Medulla oblongata (tissue), 1 donor: ENCODE data around the gene TAF10.

Source experiments
- DNase-seq: peaks from one replicate; pipeline ENCODE4 v3.0.0-alpha.2; 2015; ENCODE audit errors: extremely low spot score

TAF10 gene

GRCh38 chr11:6608726-6609501 is 3.1 kb downstream of the TAF10 start:
- DNase-seq: no peak

GRCh38 chr11:6608011-6608410 is 4.0 kb downstream of the TAF10 start:
- DNase-seq: no peak

GRCh38 chr11:6607190-6607795 is 4.7 kb downstream of the TAF10 start:
- no peak for DNase-seq

DNA sequence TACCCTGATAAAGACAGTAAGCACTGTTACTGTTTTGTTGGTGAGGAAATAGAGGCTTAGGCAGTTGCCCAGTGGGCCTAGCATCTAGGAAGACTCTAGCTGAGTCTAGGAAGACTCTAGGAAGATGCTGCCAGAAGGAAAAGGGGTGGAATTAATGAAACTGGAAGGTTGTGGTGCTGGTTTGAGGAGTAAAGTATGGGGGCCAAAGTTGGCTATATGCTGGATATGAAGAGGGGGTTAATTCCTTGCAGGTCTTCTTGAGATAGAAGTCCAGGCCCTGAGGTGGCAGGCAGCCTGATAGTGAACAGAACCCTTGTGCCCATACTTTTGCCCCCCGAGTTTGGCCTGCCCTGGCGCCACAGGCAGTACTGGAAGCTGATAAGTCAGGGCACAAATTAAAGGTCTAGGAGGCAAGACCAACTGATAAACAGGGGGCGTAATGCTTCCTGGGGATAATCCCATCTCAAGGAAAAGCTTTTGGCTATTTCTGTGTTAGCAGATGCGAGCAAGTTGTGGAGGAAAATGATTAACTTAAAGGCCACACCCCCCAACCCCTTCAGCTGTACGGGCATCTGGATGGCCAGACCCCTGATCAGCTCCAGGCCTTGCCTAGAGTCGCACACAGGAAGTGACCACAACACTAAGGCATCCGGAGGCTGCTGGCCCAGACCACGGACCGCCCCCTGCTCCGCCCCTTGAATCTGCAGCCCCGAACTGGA is 5.4 kb downstream of the TAF10 start:
- peak; percentile 90 for DNase-seq

DNA sequence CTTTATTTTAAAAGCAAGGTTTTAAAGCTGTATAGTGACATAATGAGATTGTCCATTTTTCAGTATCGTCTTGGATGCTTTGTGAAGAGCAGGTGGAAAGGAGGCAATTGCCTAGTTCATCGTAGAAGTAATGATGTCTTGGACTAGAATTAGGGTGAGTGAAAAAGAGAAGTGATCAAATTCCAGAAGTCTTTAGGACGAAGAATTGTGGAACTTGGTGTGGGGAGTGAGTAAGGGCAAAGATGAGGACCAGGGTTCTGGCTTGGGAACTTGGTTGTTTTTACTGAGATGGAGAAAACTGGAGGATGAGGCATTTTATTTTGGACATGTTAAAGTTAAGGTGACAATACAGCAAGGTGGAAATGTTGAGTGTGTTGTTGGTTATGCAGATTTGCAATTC is 7.2 kb downstream of the TAF10 start:
- DNase-seq: no peak

DNA sequence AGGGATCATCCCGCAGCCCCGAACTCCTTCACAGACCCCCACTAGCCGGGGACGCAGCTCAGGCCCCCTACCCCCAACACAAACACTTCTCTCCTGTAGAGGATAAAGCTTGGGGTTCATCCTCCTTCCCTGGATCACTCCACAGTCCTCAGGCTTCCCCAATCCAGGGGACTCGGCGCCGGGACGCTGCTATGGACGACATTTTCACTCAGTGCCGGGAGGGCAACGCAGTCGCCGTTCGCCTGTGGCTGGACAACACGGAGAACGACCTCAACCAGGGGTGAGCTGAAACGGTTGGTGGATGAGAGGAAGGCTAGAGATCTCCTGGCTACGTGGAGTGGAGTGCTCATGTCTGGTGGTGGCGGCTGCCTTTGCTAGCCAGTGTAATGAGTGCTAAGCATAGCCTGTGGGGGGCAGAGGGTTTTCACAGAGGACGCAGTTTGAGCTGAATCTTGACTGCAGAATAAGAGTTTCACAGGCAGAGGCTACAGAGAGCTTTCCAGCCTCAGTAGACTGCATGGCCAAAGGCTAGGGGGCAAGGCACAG is 7.9 kb downstream of the TAF10 start:
- DNase-seq: peak; percentile 83

DNA sequence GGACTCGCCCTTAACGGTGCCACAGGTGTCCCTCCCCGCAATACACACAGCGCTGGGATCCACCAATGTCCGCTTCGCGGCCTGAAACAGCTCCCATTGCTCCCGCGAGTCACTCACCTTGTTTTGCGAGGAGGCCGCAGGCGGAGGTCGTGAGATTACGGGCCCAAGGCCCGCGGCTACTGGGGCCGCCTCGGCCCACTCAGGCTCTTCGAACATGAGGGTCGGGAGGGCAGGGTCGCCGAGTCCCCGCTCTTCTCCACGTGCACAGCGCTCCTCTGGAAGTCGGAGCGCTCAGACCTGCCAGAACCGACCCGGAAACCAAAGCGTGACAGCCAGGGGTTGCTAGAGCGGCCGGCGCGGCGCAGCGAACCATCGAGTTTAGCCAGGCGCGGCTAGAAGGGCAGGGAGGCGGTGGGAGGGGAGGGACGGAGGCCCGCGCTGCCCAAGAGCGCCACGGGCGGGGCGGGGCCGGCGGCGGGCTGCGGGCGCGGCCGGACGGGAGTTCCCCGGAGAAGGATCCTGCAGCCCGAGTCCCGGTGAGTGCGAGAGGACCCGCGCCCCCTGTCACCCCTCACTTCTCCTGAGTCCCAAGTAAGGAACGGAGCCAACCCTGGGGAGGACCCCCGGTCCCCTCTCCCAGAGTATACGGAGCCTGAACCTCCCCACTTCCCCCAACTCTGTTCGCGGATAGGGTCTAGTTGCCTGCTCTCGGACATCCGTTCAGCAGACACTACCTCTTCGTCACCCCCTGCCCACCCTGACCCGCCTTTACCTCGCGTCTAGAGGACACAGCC is 8.5 kb downstream of the TAF10 start, which contains the start of the genes ILK and RRP8:
TSS of gene ILK (plus strand) at position 488 of the 794 bp plus-strand sequence. CDS start 498 bp downstream, outside the sequence.
TSS of gene RRP8 (minus strand) at position 330 of the 794 bp plus-strand sequence. CDS start at position 216, 114 bp downstream.
- DNase-seq: peak; percentile 91

GRCh38 chr11:6602096-6602940 is 9.7 kb downstream of the TAF10 start:
- DNase-seq: no peak

- no peak for DNase-seq
Observed at GRCh38 chr11:6601041-6601461, 11.0 kb downstream of the TAF10 start.

DNA sequence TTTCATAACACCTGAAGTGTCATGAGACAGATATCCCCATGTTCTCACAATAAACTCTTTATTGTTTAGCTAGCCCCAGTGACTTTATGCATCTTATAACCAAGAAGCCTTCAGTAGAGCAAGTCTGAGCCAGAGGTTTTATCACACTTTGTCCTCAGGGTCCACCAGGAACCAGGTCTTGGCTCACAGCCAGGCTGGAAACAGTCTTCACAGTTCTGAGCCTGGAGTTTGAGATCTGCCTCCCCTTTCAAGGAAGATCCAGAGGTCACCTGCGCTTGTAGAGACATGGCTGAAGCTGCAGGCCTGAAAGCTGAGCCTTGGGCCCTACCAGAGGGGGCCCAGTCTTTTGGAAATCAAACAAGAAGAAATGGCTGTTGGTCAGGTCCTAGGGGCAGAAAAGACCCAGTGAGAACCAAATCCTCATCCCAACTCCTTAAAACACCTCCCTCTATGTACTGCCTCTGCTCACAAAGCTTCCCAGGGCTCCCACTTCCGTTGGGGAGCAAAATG is 12.1 kb downstream of the TAF10 start:
- no peak for DNase-seq

DNA sequence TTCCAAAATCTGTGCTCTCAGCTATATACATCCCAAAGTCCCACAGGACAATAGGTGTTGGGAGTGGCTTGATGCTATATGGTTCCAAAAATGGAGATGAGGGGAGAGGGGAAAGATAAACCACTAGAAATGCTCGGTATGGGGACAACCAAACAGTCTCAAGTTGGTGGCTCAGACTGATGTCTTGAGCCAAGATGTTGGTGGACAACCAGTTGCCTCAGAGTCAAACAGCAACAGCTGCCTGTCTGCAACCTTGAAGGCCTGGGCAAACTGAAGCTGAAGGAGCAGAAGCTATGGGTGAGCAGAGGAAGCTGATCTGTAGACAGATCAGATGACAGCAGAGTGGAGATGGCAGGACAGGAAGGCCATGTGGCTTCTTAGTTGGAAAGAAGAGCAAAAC is 12.6 kb downstream of the TAF10 start:
- DNase-seq: no peak

DNA sequence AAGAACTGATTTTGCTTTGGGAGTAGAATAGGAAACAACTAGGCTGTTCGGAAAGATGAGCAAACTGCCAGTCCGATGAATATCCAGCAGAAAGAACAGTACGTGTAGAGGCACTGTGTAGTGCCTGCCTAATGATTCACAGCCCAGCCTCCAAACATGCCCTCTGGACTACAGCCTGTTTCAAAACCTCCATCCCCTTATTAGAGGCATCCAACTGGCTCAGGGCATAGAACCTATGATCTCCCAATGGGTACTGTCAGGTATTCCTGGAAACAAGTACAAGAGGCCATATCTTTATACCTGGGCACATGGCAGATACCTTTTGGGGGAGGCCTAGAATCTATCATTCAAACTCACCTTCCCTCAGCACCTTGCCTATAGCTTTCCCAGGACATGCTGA is 13.5 kb downstream of the TAF10 start:
- DNase-seq: no peak

GRCh38 chr11:6596239-6596877 is 15.7 kb downstream of the TAF10 start:
- peak; percentile 67 for DNase-seq

GRCh38 chr11:6594142-6594768 is 17.8 kb downstream of the TAF10 start:
- no peak for DNase-seq

DNA sequence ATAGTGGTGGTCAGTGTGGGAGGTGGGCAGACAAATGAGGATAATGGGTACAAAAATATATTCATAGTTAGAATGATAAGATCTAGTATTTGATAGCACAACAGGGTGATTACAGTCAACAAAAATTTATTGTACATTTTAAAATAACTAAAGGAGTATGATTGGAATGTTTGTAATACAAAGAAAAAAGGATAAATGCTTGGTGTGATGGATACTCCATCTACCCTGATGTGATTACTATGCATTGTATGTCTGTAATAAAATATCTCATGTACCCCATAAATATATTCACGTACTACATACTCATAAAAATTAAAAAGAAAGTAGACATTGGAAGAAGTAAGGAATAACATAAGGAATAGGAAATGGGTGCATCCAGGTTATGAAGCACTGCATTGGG is 24.0 kb downstream of the TAF10 start:
- no peak for DNase-seq

DNA sequence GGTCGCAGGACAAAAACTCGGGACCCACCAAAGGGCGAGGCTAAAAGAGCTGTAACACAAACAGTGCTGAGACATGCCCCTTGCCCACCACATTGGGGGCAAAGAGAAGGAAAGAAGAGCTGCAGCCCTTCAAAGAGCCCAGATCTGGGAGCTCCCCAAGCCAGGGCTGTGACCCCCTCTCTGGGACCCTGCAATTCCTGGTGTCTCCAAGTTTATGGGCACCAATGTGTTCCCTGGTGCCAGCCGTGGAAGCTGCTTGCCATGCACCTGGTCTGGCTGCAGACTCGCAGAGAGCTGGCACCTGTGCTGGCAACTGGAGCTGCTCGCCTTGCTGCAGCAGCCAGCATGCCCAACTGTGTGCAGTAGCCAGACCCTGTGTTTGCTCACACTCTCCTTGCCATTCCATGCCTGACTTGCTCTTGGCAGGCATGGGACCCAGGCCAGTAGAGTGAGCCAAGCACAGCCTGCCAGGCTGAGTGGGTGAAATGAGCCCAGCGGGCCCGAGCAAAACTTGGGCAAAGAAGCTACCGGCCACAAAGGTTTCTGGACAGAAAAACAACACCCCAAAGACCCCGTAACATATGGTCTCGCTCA is 24.6 kb downstream of the TAF10 start:
- peak; percentile 73 for DNase-seq

- no peak for DNase-seq
Observed at GRCh38 chr11:6586434-6587359, 25.3 kb downstream of the TAF10 start.

GRCh38 chr11:6584528-6584927 is 27.5 kb downstream of the TAF10 start:
- no peak for DNase-seq
